Measurements from ENCODE around the gene PLA2G2C.
A peak's percentile ranks its signal among the peaks of the same experiment; 100 is the strongest.

PLA2G2C gene

GRCh38 chr1:20202166-20202565 is 15.8 kb upstream of the PLA2G2C start:
- DNase-seq = no peak

GRCh38 chr1:20200966-20201365 is 14.6 kb upstream of the PLA2G2C start:
- no peak for DNase-seq

GRCh38 chr1:20199840-20200239 is 13.5 kb upstream of the PLA2G2C start:
- DNase-seq = no peak

GRCh38 chr1:20199403-20199802 is 13.1 kb upstream of the PLA2G2C start:
- DNase-seq = no peak

GRCh38 chr1:20198918-20199317 is 12.6 kb upstream of the PLA2G2C start:
- no peak for DNase-seq

- no peak for DNase-seq
Observed at GRCh38 chr1:20198296-20198695, 12.0 kb upstream of the PLA2G2C start.

GRCh38 chr1:20197329-20197791 is 11.0 kb upstream of the PLA2G2C start:
- DNase-seq = no peak

GRCh38 chr1:20195462-20195780 is 9.1 kb upstream of the PLA2G2C start:
- DNase-seq = no peak

GRCh38 chr1:20194757-20195461 is 8.6 kb upstream of the PLA2G2C start:
- DNase-seq = peak; percentile 72

- no peak for DNase-seq
Observed at GRCh38 chr1:20194224-20194623, 7.9 kb upstream of the PLA2G2C start.

- DNase-seq = no peak
Observed at GRCh38 chr1:20192871-20193411, 6.6 kb upstream of the PLA2G2C start.

- DNase-seq = peak; percentile 9
Observed at GRCh38 chr1:20192364-20192763, 6.0 kb upstream of the PLA2G2C start.

- DNase-seq = no peak
Observed at GRCh38 chr1:20191266-20191825, 5.0 kb upstream of the PLA2G2C start.

- DNase-seq = no peak
Observed at GRCh38 chr1:20190256-20191160, 4.2 kb upstream of the PLA2G2C start.

GRCh38 chr1:20189664-20190063 is 3.3 kb upstream of the PLA2G2C start:
- DNase-seq = no peak

- no peak for DNase-seq
Observed at GRCh38 chr1:20188455-20188817, 2.1 kb upstream of the PLA2G2C start.

- no peak for DNase-seq
Observed at GRCh38 chr1:20187813-20188454, 1.6 kb upstream of the PLA2G2C start.

GRCh38 chr1:20187103-20187812 is 940 bp upstream of the PLA2G2C start:
- DNase-seq = no peak

GRCh38 chr1:20184997-20185833 is 1.1 kb downstream of the PLA2G2C start:
- no peak for DNase-seq

- no peak for DNase-seq
Observed at GRCh38 chr1:20184481-20184900, 1.8 kb downstream of the PLA2G2C start.

- no peak for DNase-seq
Observed at GRCh38 chr1:20183616-20184271, 2.6 kb downstream of the PLA2G2C start.

Data from suppressor macrophage treated with lipopolysaccharide for 4 hours (primary cell).